Measurements from ENCODE around the gene CLMN. TPM values are rescaled to one million over a fixed set of nuclear protein-coding genes. Genes with fewer than 3 reads are reported as not detected.

The CLMN gene
- total and polyA plus RNA-seq, 10 of the 15 experiments (the other 5 are each of a cell fraction or from before 2014, with no cell fraction given): 7.8 to 49.3 (median 18.5) TPM

DNA sequence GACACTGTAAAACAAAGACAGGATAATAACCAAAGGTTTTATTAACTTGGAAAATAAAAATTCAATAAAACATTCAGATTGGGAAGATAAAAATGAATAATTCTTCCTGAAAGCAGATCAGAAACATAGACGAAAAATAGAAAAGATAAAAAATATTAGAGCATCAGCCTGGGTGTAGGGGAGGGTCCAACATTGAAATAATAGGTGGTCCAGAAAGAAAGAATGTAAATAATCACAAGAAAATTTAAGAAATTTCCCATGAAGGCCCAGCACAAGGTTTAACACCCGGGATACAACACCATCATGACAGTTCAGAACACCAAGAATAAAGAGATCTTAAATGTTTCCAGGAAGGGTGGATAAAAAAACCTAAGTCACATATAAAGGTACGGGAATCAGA, 131.3 kb downstream of the CLMN start (continued):
- TF ChIP-seq, protein P1, sequence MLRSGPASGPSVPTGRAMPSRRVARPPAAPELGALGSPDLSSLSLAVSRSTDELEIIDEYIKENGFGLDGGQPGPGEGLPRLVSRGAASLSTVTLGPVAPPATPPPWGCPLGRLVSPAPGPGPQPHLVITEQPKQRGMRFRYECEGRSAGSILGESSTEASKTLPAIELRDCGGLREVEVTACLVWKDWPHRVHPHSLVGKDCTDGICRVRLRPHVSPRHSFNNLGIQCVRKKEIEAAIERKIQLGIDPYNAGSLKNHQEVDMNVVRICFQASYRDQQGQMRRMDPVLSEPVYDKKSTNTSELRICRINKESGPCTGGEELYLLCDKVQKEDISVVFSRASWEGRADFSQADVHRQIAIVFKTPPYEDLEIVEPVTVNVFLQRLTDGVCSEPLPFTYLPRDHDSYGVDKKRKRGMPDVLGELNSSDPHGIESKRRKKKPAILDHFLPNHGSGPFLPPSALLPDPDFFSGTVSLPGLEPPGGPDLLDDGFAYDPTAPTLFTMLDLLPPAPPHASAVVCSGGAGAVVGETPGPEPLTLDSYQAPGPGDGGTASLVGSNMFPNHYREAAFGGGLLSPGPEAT (IDR thresholded peaks at IDR 0.05; ENCODE audit: low read depth): no peak

DNA sequence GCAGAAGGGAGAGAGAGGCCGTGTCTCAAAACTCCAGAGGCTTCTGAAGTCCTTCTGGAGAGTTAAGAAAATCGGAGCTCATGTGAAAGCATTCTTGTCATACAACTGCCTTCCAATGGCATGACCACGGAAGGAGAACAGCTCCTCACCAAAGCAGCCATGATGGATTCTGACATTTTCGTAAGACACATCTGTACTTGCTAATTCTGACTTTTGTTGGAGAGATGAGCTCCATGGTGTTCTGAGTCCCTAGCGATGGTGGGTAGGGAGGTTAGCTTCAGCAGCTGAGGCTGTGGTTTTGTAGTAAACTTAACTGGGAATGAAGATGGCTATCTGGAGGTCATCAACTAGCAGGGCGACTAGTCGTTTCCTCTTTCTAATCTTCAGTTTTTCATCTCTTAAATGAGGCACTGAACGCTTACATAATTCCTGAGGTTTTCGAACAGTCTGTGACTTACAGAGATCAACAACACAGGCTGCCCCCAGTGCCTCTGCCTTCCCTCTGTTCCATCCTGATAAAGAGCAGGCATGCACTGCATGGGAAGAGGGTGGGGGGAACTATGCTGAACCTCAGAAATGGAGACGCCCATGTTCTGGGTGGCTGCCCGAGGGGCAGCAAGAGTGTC, 133.8 kb downstream of the CLMN start:
- Histone ChIP-seq H3K9ac (ENCODE audit: control insufficient read depth, insufficient read depth, low read length) (no peak overlapping the region), H4K20me1 (ENCODE audit: control insufficient read depth, insufficient read depth) (no peaks in the 10 kb centered on the region), H3K27ac (ENCODE audit: control insufficient read depth, insufficient read depth) (no peak overlapping the region), H3K79me2 (ENCODE audit: control insufficient read depth, insufficient read depth, low read length) (no peaks in the 10 kb centered on the region), H3K36me3 (ENCODE audit: control insufficient read depth in 2 of 2, insufficient read depth in 2 of 2, low read length in 1 of 2) (no peaks in the 10 kb centered on the region), H2AFZ (ENCODE audit: control insufficient read depth, low read depth, low read length) (no peak overlapping the region; the same call in 1 of the 2 replicates), H3K4me3 (no peak overlapping the region), H3K4me2 (ENCODE audit: control insufficient read depth, insufficient read depth) (no peak overlapping the region), H3K4me1 (ENCODE audit: control insufficient read depth, insufficient read depth, low read length) (no peaks in the 10 kb centered on the region), H3K9me3 (replicated peaks; ENCODE audit: control insufficient read depth, insufficient read depth, low read length) (no peaks in the 10 kb centered on the region; the same call in 2 of the 3 replicates), H3K27me3 (replicated peaks in 1 of 2; ENCODE audit: control insufficient read depth in 2 of 2, insufficient read depth in 2 of 2, low read length in 1 of 2) (no peaks in the 10 kb centered on the region)
- in situ Hi-C loops (cut with MboI): no loop called here
- FAIRE-seq (peak; percentile 49), DNase-seq (ENCODE audit: low read depth, low spot score) (no peak), ATAC-seq (no peak)
- ChIA-PET RAD21 (ENCODE audit: unreplicated experiment) (interaction anchor here (1.3 to 4.7 kb wide), 3 partner anchors 10 to 143 kb away, joined by 4 to 23 read pairs (median 12); no protein-coding TSS in a partner anchor), SMC1A (ENCODE audit: uncharacterized antibody, unreplicated experiment) (interaction anchor here (0.5 to 3.9 kb wide), 12 partner anchors 14 to 353 kb away, joined by 3 to 36 read pairs (median 4); no protein-coding TSS in a partner anchor), CTCF (interaction anchor here (1.0 to 5.8 kb wide), 3 partner anchors 10 to 80 kb away, joined by 4 to 54 read pairs (median 4); no protein-coding TSS in a partner anchor), POLR2A (interaction anchor here (0.6 kb wide), 1 partner anchor 393 kb away, joined by 3 read pairs; no protein-coding TSS in a partner anchor)
- BruUV-seq (replicated peaks): no TSS peak
- intact Hi-C loops (cut with micrococcal nuclease; ENCODE audit: unreplicated experiment): no loop called here
- 38% methylated on average over 10 of the region's 11 CpGs for WGBS (ENCODE audit: insufficient coverage, insufficient replicate concordance, low lambda C conversion rate, missing lambda C conversion rate)
- TF ChIP-seq YY1 (IDR thresholded peaks at IDR 0.05; ENCODE audit: low read depth, low read length) (0 out of 2 replicates have a peak, but pooled peaks have one; percentile 25), NRF1 (conservative IDR thresholded peaks at IDR 0.05; ENCODE audit: low read depth, low read length) (no peak)

Measured in GM12878 (cell line).